Body of pancreas (tissue), 4 donors: Measurements from ENCODE around the gene MNAT1. TPM values are rescaled to one million over a fixed set of nuclear protein-coding genes. Genes with fewer than 3 reads are reported as not detected.
A peak's percentile ranks its signal among the peaks of the same experiment; 100 is the strongest.

Source experiments
- ATAC-seq: fragments of 150-250 bp; one replicate; pipeline ENCODE4 v1.9.1; 2016
- DNase-seq, 4 donors: peaks; one replicate each; pipeline ENCODE4 v3.0.0-alpha.2; 2019
- H3K27ac ChIP-seq, 4 donors: fragments of 200-600 bp; sonication (generic); 1 replicate in 3 of 4; 2 replicates in 1 of 4; pipeline versions ENCODE4 v1.5.1 to v1.6.1; 2016 to 2019; ENCODE audit warnings: mild to moderate bottlenecking in 1 of 4, mixed read lengths in 1 of 4, moderate library complexity in 1 of 4
- H3K27me3 ChIP-seq, 2 donors: fragments of 200-600 bp; sonication (generic); one replicate each; pipeline ENCODE4 v1.6.0; 2016; ENCODE audit warnings: mild to moderate bottlenecking in 1 of 2
- H3K36me3 ChIP-seq, 2 donors: fragments of 200-600 bp; sonication (generic); replicated peaks in 1 of 2; 2 replicates each; pipeline ENCODE4 v1.5.1; 2016; ENCODE audit warnings: low read depth in 2 of 2; ENCODE audit not compliant: insufficient read depth in 1 of 2
- H3K4me1 ChIP-seq: fragments of 200-600 bp; sonication (generic); one replicate; pipeline ENCODE4 v1.6.0; 2016
- H3K4me3 ChIP-seq, 2 donors: fragments of 200-600 bp; sonication (generic); 1 replicate in 1 of 2; 2 replicates in 1 of 2; pipeline ENCODE4 v1.5.1; 2016 to 2019
- H3K9me3 ChIP-seq, 3 donors: fragments of 200-600 bp; sonication (generic); 1 replicate in 2 of 3; 2 replicates in 1 of 3; pipeline ENCODE4 v1.5.1; 2016
- POLR2A ChIP-seq, 3 donors: fragments of 450-650 bp; IDR thresholded peaks; one replicate each; pipeline ENCODE4 v1.6.1; 2016; ENCODE audit warnings: antibody characterized with exemption in 3 of 3, mild to moderate bottlenecking in 2 of 3
- WGBS, 2 donors: methylation state at CpG; one replicate each; pipeline ENCODE4 v1.1.5; 2017; 5-methylcytosine and 5-hydroxymethylcytosine counted together
- intact Hi-C: fragments of 100-400 bp; cut with DNase I; formaldehyde crosslinking; loops from one replicate; pipeline ENCODE4 v1.15.1; 2023
- total RNA-seq, 2 donors: library from RNA; depleted of rRNA; stranded (reverse); fragments of >200 nt; gene quantifications; one replicate each; pipeline ENCODE4 v1.1.0, GENCODE V29; 2016
- TF ChIP-seq, protein P1 (sequence below), 7 experiments: fragments of 450-650 bp in 4 of 7; fragments of 200-600 bp in 3 of 7; sonication (generic) in 3 of 7; IDR thresholded peaks; one replicate each; pipeline ENCODE4 v1.5.1; 2016 to 2019; ENCODE audit warnings: antibody characterized with exemption in 7 of 7

Gene MNAT1
- total RNA-seq, 2 donors from 2014 or later, result 14.0 to 37.2 TPM

DNA sequence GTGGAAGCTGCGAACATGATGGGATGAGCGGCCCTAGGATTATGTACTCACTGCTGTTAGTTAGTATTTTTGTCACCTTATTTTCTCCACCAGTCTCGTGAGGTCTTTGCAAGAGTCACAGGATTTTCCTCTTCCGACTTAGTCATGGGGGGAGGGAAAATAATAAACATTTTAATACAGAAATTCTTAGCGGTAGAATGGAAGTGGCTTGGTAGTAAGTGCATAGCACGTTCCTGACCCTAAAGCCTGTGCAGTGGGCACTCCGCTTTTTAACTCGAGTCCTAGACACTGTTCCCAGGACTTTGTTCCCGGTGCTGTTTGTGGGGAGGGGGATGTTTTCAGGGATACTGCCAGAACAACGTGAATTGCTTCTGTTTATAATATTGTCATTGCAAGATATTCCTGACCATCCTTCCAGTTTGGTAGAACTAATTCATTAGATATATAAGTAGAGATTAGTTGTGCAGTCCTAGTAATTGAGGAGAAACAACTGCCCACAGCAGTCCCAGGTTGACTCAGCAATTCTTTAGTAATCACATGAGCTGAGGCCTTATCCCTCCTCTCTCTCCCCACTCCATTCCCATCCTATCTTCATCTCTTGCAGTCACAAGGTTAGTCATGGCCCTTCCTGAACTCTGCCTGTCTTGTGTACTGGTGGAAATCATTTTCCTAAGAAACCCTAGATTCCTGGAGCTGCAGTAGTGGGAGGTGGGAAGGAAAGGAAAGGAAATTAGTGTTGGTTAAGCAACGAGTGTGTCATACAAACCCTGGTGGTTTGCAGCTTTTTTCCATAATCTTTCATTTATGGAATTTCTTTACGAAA lies 247.3 kb downstream of the MNAT1 start:
- DNase-seq (peak in 1 of 4 donors; percentile 5), ATAC-seq (no peak)
- Histone ChIP-seq H3K9me3 (no peaks in the 10 kb centered on the region), H3K27me3 (no peaks in the 10 kb centered on the region), H3K4me3 (peak overlapping the region; percentile 75 to 90), H3K36me3 (peaks cover 0 to 2% of the 10 kb centered on the region in 2 donors), H3K27ac (peak overlapping the region in 3 of 4 donors; percentile 62 to 82 (median 79)), H3K4me1 (peaks cover 15% of the 10 kb centered on the region)
- 9 to 12% methylated on average over 12 of the region's 12 CpGs for WGBS, 2 donors
- intact Hi-C loops, result no loop called here
- TF ChIP-seq, protein P1, sequence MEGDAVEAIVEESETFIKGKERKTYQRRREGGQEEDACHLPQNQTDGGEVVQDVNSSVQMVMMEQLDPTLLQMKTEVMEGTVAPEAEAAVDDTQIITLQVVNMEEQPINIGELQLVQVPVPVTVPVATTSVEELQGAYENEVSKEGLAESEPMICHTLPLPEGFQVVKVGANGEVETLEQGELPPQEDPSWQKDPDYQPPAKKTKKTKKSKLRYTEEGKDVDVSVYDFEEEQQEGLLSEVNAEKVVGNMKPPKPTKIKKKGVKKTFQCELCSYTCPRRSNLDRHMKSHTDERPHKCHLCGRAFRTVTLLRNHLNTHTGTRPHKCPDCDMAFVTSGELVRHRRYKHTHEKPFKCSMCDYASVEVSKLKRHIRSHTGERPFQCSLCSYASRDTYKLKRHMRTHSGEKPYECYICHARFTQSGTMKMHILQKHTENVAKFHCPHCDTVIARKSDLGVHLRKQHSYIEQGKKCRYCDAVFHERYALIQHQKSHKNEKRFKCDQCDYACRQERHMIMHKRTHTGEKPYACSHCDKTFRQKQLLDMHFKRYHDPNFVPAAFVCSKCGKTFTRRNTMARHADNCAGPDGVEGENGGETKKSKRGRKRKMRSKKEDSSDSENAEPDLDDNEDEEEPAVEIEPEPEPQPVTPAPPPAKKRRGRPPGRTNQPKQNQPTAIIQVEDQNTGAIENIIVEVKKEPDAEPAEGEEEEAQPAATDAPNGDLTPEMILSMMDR (IDR thresholded peaks at IDR 0.05), result no peak
- no peak for TF ChIP-seq POLR2A (IDR thresholded peaks at IDR 0.05)

DNA sequence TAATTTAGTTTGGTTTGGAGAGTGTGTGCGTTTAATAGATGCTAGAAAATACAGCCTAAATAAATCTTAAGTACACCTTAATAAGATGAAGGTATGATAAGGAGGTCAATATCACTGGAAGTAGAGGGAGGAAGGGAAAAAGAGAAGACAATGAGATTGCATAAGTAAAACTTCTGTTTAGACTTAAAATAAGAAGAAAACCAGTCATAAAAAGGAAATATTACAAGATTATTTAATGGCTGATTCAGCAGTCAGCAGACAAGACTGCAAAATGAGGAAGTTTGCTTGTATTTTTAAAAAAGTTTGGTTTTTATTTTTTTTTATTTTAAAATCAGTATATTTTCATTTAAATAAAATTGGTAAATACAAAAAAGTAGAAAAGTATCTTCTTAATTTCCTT lies 249.6 kb downstream of the MNAT1 start:
- DNase-seq (no peak), ATAC-seq (no peak)
- no peaks in the 10 kb centered on the region for H3K9me3 ChIP-seq
- intact Hi-C loops, result no loop called here
- TF ChIP-seq, protein P1 (IDR thresholded peaks at IDR 0.05), result no peak
- no peak for TF ChIP-seq POLR2A (IDR thresholded peaks at IDR 0.05)
- 81 to 93% methylated on average over 1 of the region's 1 CpG for WGBS, 2 donors
- H3K27ac ChIP-seq, result peak overlapping the region in 1 of 4 donors; percentile 11
- peaks cover 0 to 2% of the 10 kb centered on the region in 2 donors for H3K36me3 ChIP-seq
- H3K4me3 ChIP-seq, result no peak overlapping the region
- H3K4me1 ChIP-seq, result peaks cover 15% of the 10 kb centered on the region
- no peaks in the 10 kb centered on the region for H3K27me3 ChIP-seq

DNA sequence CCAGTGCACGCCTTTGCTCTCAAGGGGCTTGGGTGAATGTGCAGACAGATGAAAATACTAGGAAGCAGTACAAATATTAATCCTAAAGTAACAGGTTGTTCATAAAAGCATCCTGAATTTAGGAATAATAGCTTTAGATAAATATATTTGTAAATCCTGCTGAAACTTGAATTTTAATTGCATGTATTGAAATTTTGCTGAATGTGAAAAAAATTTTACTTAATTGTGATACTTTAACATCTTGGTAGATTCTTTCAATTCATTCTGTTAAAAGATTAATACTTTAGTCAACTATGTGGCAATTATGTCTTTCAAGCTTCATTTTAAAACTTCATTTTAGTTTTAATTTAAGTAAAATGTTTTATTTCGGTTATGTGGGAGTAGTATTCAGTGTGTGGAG lies 251.9 kb downstream of the MNAT1 start:
- WGBS, 2 donors, result 91 to 95% methylated on average over 2 of the region's 2 CpGs
- no peak for DNase-seq
- Histone ChIP-seq H3K27me3 (no peaks in the 10 kb centered on the region), H3K4me3 (no peak overlapping the region), H3K36me3 (peaks cover 0 to 2% of the 10 kb centered on the region in 2 donors), H3K4me1 (peaks cover 7% of the 10 kb centered on the region), H3K27ac (no peak overlapping the region), H3K9me3 (no peaks in the 10 kb centered on the region)
- no peak for ATAC-seq
- intact Hi-C loops, result no loop called here
- TF ChIP-seq, protein P1 (IDR thresholded peaks at IDR 0.05), result no peak
- TF ChIP-seq POLR2A (IDR thresholded peaks at IDR 0.05), result no peak

DNA sequence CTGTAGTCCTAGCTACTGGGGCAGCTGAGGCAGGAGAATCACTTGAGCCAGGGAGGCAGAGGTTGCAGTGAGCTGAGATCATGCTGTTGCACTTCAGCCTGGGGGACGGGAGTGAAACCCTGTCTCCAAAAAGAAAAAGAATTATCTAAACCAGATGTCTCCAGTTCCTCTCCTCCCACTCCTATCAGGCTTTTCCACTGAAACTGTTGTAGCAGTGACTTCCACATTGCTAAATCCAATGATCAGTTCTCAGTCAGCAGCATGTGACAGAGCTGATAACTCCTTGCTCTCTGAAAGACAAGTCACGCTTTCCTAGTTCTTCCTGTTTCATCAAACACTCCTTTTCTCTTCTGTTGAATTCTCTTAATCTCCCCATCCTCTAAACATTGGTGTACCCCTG lies 255.0 kb downstream of the MNAT1 start:
- DNase-seq (peak in 1 of 4 donors; percentile 3), ATAC-seq (no peak)
- H3K4me3 ChIP-seq, result no peak overlapping the region
- intact Hi-C loops, result no loop called here
- no peaks in the 10 kb centered on the region for H3K9me3 ChIP-seq
- H3K27ac ChIP-seq, result no peak overlapping the region
- peaks cover 0 to 2% of the 10 kb centered on the region in 2 donors for H3K36me3 ChIP-seq
- no peak for TF ChIP-seq POLR2A (IDR thresholded peaks at IDR 0.05)
- TF ChIP-seq, protein P1 (IDR thresholded peaks at IDR 0.05), result no peak
- H3K27me3 ChIP-seq, result no peaks in the 10 kb centered on the region
- WGBS, 2 donors, result 84 to 86% methylated on average over 2 of the region's 2 CpGs
- H3K4me1 ChIP-seq, result no peaks in the 10 kb centered on the region

DNA sequence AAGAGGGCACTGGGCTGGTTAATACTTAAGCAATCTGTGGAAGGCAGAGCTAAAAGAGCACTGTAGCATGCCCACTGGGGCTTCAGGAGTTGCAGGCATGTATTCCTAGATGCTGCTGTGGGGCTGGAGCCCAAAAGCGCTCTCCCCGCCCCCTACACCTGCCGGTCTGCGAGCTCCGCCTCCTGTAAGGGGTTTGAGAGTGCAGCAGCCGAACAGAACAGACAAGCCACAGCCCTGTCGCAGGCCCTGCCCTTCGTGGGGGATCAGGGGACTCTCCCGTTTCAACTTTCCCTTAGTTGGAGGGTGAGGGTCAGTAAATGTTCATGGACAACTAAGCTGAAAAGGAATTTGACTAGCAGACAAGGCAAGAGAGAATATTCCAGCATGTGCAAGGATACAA lies 264.1 kb downstream of the MNAT1 start:
- TF ChIP-seq, protein P1 (IDR thresholded peaks at IDR 0.05), result no peak
- no peak for TF ChIP-seq POLR2A (IDR thresholded peaks at IDR 0.05)
- H3K4me1 ChIP-seq, result no peaks in the 10 kb centered on the region
- ATAC-seq (no peak), DNase-seq (no peak)
- H3K27me3 ChIP-seq, result no peaks in the 10 kb centered on the region
- no peak overlapping the region for H3K4me3 ChIP-seq
- no peaks in the 10 kb centered on the region for H3K9me3 ChIP-seq
- WGBS, 2 donors, result 90 to 92% methylated on average over 9 of the region's 9 CpGs
- intact Hi-C loops, result no loop called here
- no peaks in the 10 kb centered on the region for H3K36me3 ChIP-seq
- no peak overlapping the region for H3K27ac ChIP-seq
